NT2/D1 (cell line): ENCODE measurements around the gene OLAH.

Source experiments
- DNase-seq: peaks from one replicate; pipeline ENCODE4 v3.0.0-alpha.2; 2011; ENCODE audit warnings: low read depth, low spot score
- H3K27me3 ChIP-seq: 2 replicates; pipeline ENCODE4 v1.6.0; 2011; ENCODE audit warnings: mild to moderate bottlenecking; ENCODE audit not compliant: insufficient read length, insufficient read depth
- H3K36me3 ChIP-seq: 2 replicates; pipeline ENCODE4 v1.6.1; 2011; ENCODE audit warnings: mild to moderate bottlenecking, low read length, mixed read lengths; ENCODE audit not compliant: insufficient read depth, insufficient read length
- H3K4me1 ChIP-seq: 2 replicates; pipeline ENCODE4 v1.5.1; 2011; ENCODE audit not compliant: insufficient read depth, insufficient read length
- H3K4me3 ChIP-seq: 2 replicates; pipeline ENCODE4 v1.5.1; 2011; ENCODE audit warnings: low read depth; ENCODE audit not compliant: insufficient read length
- H3K9ac ChIP-seq: 2 replicates; pipeline ENCODE4 v1.6.0; 2011; ENCODE audit warnings: low read depth; ENCODE audit not compliant: insufficient read length
- H3K9me3 ChIP-seq: 2 replicates; pipeline ENCODE4 v1.5.1; 2011; ENCODE audit warnings: mild to moderate bottlenecking, low read length; ENCODE audit not compliant: insufficient read depth
- SUZ12 ChIP-seq: IDR thresholded peaks from 2 replicates; pipeline ENCODE4 v1.6.1; 2011; ENCODE audit not compliant: insufficient read length, insufficient read depth; ENCODE audit errors: extremely low read depth
- YY1 ChIP-seq: IDR thresholded peaks from 2 replicates; pipeline ENCODE4 v1.6.1; 2011; ENCODE audit not compliant: insufficient read length, insufficient read depth
- ZNF274 ChIP-seq: IDR thresholded peaks from 2 replicates; pipeline ENCODE4 v1.6.1; 2011; ENCODE audit warnings: mild to moderate bottlenecking, low read depth, low read length

OLAH gene

DNA sequence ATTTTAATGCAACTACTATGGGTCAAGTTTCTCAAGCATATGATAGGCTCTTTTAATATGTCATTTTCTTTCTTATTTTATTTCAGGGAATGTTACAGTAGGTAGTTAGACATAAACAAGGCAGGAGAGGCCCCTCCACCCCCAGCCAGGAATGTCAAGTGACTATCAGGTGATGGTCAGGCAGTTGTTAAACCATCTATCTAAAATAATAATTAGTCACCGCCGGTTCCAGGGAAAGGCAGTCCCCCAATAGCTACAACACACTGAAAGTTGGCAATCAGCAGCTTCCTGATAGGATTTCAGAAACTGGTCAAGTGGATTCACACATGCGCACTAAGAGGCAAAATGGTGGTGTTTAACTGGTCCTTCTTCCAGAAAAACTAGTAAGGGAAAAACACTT, 9.3 kb downstream of the OLAH start:
- Histone ChIP-seq H3K27me3 (no peaks in the 10 kb centered on the region), H3K36me3 (no peaks in the 10 kb centered on the region), H3K9ac (no peak overlapping the region), H3K9me3 (no peaks in the 10 kb centered on the region), H3K4me1 (no peaks in the 10 kb centered on the region), H3K4me3 (no peak overlapping the region)
- DNase-seq = no peak
- TF ChIP-seq ZNF274 (no peak), SUZ12 (no peak), YY1 (no peak)

GRCh38 chr10:15058689-15059088, 14.9 kb downstream of the OLAH start:
- no peak for TF ChIP-seq SUZ12
- TF ChIP-seq ZNF274 = no peak
- no peak for TF ChIP-seq YY1
- no peaks in the 10 kb centered on the region for H3K36me3 ChIP-seq
- no peak for DNase-seq
- no peaks in the 10 kb centered on the region for H3K4me1 ChIP-seq
- no peak overlapping the region for H3K4me3 ChIP-seq
- no peak overlapping the region for H3K9ac ChIP-seq
- 0 out of 2 replicates have a peak, but pooled peaks cover 8% of the 10 kb centered on the region for H3K9me3 ChIP-seq
- no peaks in the 10 kb centered on the region for H3K27me3 ChIP-seq

DNA sequence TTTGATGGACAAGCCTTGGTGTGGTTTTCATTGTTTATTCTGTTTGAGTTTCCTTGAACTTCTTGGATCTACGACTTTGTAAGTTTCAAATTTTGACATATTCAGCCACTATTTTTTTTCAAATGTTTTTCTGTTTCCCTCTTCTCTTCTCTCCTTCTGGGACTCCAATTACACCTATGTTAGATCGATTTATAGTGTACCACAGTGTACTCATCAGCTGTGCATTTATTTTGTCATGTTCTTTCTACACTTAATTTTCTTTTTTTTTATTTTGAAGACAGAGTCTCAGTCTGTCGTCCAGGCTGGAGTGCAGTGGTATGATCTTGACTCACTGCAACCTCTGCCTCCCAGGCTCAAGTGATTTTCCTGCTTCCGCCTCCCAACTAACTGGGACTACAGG, 16.2 kb downstream of the OLAH start:
- Histone ChIP-seq H3K9ac (no peak overlapping the region), H3K27me3 (no peaks in the 10 kb centered on the region), H3K4me1 (no peaks in the 10 kb centered on the region), H3K4me3 (no peak overlapping the region), H3K36me3 (no peaks in the 10 kb centered on the region), H3K9me3 (0 out of 2 replicates have a peak, but pooled peaks cover 8% of the 10 kb centered on the region)
- no peak for DNase-seq
- TF ChIP-seq SUZ12 (no peak), YY1 (no peak), ZNF274 (no peak)

DNA sequence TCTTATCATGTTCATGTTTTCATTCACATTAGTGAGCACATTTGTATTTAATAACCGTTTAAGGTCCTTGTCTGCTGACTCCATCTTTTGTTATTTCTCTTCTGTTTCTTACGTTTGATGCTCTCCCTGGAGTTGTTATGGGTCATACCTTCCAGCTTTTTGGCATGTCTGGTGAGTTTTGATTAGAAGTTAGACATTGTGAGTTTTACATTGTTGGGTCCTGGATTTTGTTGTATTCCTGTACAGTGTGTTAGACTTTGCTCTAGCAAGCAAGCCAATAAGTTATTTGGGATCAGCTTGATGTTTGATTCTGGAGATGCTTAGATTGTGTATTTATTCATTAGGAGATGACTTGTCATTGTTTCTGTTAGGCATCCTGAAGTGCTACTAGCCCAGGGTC, 16.9 kb downstream of the OLAH start:
- Histone ChIP-seq H3K27me3 (no peaks in the 10 kb centered on the region), H3K9ac (no peak overlapping the region), H3K4me1 (no peaks in the 10 kb centered on the region), H3K4me3 (no peak overlapping the region), H3K36me3 (no peaks in the 10 kb centered on the region), H3K9me3 (0 out of 2 replicates have a peak, but pooled peaks cover 8% of the 10 kb centered on the region)
- TF ChIP-seq SUZ12 (no peak), ZNF274 (no peak), YY1 (no peak)
- no peak for DNase-seq

- TF ChIP-seq ZNF274 = no peak
- no peak for TF ChIP-seq YY1
- no peak for TF ChIP-seq SUZ12
- H3K4me1 ChIP-seq = no peaks in the 10 kb centered on the region
- peaks cover 11% of the 10 kb centered on the region; the same call in 1 of the 2 replicates for H3K9me3 ChIP-seq
- no peaks in the 10 kb centered on the region for H3K27me3 ChIP-seq
- no peak overlapping the region for H3K9ac ChIP-seq
- DNase-seq = no peak
- no peaks in the 10 kb centered on the region for H3K36me3 ChIP-seq
- no peak overlapping the region for H3K4me3 ChIP-seq
Observed at GRCh38 chr10:15067154-15067553, 23.4 kb downstream of the OLAH start.

GRCh38 chr10:15068802-15069201, 25.1 kb downstream of the OLAH start:
- peaks cover 26% of the 10 kb centered on the region for H3K9me3 ChIP-seq
- H3K4me3 ChIP-seq = no peak overlapping the region
- H3K9ac ChIP-seq = no peak overlapping the region
- no peaks in the 10 kb centered on the region for H3K27me3 ChIP-seq
- TF ChIP-seq YY1 = no peak
- no peak for TF ChIP-seq SUZ12
- TF ChIP-seq ZNF274 = no peak
- no peaks in the 10 kb centered on the region for H3K36me3 ChIP-seq
- H3K4me1 ChIP-seq = no peaks in the 10 kb centered on the region
- DNase-seq = no peak

- Histone ChIP-seq H3K4me3 (no peak overlapping the region), H3K36me3 (no peaks in the 10 kb centered on the region), H3K27me3 (no peaks in the 10 kb centered on the region), H3K9me3 (peaks cover 31% of the 10 kb centered on the region), H3K4me1 (no peaks in the 10 kb centered on the region), H3K9ac (no peak overlapping the region)
- TF ChIP-seq ZNF274 (no peak), SUZ12 (no peak), YY1 (no peak)
- DNase-seq = no peak
Observed at GRCh38 chr10:15069230-15069629, 25.5 kb downstream of the OLAH start.
